Breast epithelium (tissue), 4 donors: ENCODE data around the gene TMEM250. TPM values are rescaled to one million over a fixed set of nuclear protein-coding genes. Genes with fewer than 3 reads are reported as not detected.

Experiments used
- DNase-seq, 2 donors: peaks; one replicate each; pipeline ENCODE4 v3.0.0-alpha.2; 2019; ENCODE audit warnings: low spot score in 2 of 2
- H3K27ac ChIP-seq, 2 donors: fragments of 200-600 bp; sonication (generic) in 1 of 2; one replicate each; pipeline ENCODE4 v1.5.1; 2016 to 2019; ENCODE audit warnings: mild to moderate bottlenecking in 1 of 2
- H3K27me3 ChIP-seq, 2 donors: fragments of 200-600 bp; sonication (generic) in 1 of 2; one replicate each; pipeline versions ENCODE4 v1.5.1 to v1.6.0; 2017 to 2019; ENCODE audit warnings: control low read depth in 1 of 2, mild to moderate bottlenecking in 1 of 2
- H3K36me3 ChIP-seq: fragments of 200-600 bp; one replicate; pipeline ENCODE4 v1.5.1; 2019
- H3K4me1 ChIP-seq, 2 donors: fragments of 200-600 bp; sonication (generic); one replicate each; pipeline ENCODE4 v1.5.1; 2016 to 2019; ENCODE audit warnings: control low read depth in 1 of 2
- H3K4me3 ChIP-seq, 3 donors: fragments of 200-600 bp; sonication (generic); 1 replicate in 2 of 3; 2 replicates in 1 of 3; pipeline ENCODE4 v1.5.1; 2016 to 2019; ENCODE audit warnings: mild to moderate bottlenecking in 3 of 3, moderate library complexity in 2 of 3
- H3K9me3 ChIP-seq, 2 donors: fragments of 200-600 bp; sonication (generic) in 1 of 2; one replicate each; pipeline ENCODE4 v1.5.1; 2016 to 2019; ENCODE audit warnings: control low read depth in 1 of 2
- POLR2A ChIP-seq: fragments of 450-650 bp; IDR thresholded peaks from one replicate; pipeline ENCODE4 v1.6.1; 2016; ENCODE audit warnings: antibody characterized with exemption, mild to moderate bottlenecking, moderate library complexity
- POLR2AphosphoS5 ChIP-seq, 3 donors: sonication (generic); formaldehyde crosslinking; IDR thresholded peaks; one replicate each; pipeline ENCODE4 v1.6.1; 2017; ENCODE audit warnings: antibody characterized with exemption in 3 of 3
- intact Hi-C: fragments of 100-400 bp; cut with DNase I; formaldehyde crosslinking; loops from one replicate; pipeline ENCODE4 v1.15.1; 2023; ENCODE audit warnings: low total_unique reads
- total RNA-seq, 3 donors: library from RNA; depleted of rRNA; stranded (reverse); fragments of >200 nt; gene quantifications; one replicate each; pipeline ENCODE4 v1.1.0, GENCODE V29; 2016
- TF ChIP-seq, protein P1 (sequence below), 3 donors: fragments of 450-650 bp; IDR thresholded peaks; one replicate each; pipeline ENCODE4 v1.5.1; 2016 to 2017; ENCODE audit warnings: antibody characterized with exemption in 3 of 3, mild to moderate bottlenecking in 3 of 3, moderate library complexity in 3 of 3

The TMEM250 gene
- total RNA-seq, 3 donors from 2014 or later: 24.9 to 29.5 (median 26.1) TPM

DNA sequence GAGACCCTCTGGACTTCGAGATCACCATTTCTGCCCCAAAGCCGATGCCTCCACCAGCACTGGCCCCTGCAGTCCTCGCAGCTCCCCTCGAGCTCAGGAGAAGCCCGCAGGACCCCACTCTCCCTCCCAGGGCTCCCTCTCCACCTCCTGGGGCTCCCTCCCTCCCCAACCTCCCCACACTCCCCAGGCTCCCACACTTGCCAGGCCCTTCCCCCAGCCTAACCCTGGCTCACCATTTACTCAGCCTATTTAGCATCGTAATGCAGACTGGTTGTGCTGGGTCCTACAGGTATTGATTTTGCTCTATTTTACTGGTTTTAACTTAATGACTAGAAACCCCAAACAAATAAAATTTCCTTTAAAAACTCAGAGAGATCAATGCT lies 23.7 kb upstream of the TMEM250 start:
- Histone ChIP-seq H3K27me3 (peaks cover 0 to 52% of the 10 kb centered on the region in 2 donors), H3K9me3 (no peaks in the 10 kb centered on the region), H3K4me3 (no peak overlapping the region), H3K4me1 (peaks cover 0 to 6% of the 10 kb centered on the region in 2 donors), H3K27ac (no peak overlapping the region), H3K36me3 (no peaks in the 10 kb centered on the region)
- DNase-seq: no peak
- TF ChIP-seq POLR2AphosphoS5 (IDR thresholded peaks at IDR 0.05): no peak
- TF ChIP-seq, protein P1, sequence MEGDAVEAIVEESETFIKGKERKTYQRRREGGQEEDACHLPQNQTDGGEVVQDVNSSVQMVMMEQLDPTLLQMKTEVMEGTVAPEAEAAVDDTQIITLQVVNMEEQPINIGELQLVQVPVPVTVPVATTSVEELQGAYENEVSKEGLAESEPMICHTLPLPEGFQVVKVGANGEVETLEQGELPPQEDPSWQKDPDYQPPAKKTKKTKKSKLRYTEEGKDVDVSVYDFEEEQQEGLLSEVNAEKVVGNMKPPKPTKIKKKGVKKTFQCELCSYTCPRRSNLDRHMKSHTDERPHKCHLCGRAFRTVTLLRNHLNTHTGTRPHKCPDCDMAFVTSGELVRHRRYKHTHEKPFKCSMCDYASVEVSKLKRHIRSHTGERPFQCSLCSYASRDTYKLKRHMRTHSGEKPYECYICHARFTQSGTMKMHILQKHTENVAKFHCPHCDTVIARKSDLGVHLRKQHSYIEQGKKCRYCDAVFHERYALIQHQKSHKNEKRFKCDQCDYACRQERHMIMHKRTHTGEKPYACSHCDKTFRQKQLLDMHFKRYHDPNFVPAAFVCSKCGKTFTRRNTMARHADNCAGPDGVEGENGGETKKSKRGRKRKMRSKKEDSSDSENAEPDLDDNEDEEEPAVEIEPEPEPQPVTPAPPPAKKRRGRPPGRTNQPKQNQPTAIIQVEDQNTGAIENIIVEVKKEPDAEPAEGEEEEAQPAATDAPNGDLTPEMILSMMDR (IDR thresholded peaks at IDR 0.05): no peak
- TF ChIP-seq POLR2A: no peak
- intact Hi-C loops: no loop called here

DNA sequence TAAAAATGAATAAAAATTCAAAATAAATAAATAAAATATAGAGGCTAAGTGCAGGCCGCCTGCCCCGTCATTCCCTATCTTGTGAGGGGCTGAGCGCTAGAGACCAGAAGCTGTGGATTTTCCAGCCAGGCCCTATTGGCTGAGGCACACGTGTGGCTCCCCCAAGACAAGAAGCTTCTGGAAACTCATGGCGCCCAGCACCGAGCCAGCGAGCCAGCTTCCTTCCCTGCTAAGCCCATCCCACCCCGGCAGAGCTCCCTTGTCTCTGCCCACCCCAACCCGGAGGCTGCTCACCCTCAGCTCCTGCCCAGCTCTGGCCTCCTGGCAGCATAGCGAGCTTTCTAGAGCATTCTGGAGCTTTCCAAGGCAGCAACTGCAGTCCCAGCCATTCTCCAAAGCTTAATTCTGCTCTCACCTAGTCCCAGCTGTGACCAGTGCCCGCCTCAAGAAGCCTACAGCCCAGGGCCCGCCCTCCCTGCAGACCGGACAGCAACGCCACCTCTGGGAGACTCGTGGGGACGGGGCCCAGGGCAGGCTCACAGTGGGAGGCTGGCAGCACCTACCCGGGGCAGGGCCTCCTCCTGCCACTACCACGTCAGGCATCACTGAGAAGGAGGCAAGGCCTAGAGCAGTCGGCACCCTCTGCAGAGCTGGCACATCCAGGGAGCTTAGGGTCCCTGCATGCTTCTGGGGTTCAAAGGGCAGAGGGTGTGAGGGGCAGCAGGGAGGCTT lies 23.2 kb upstream of the TMEM250 start:
- no peak overlapping the region for H3K27ac ChIP-seq
- DNase-seq: no peak
- no peaks in the 10 kb centered on the region for H3K9me3 ChIP-seq
- TF ChIP-seq, protein P1 (IDR thresholded peaks at IDR 0.05): no peak
- no peak for TF ChIP-seq POLR2A
- TF ChIP-seq POLR2AphosphoS5 (IDR thresholded peaks at IDR 0.05): no peak
- intact Hi-C loops: no loop called here
- H3K27me3 ChIP-seq: peaks cover 0 to 52% of the 10 kb centered on the region in 2 donors
- H3K4me3 ChIP-seq: no peak overlapping the region
- no peaks in the 10 kb centered on the region for H3K36me3 ChIP-seq
- H3K4me1 ChIP-seq: peaks cover 0 to 6% of the 10 kb centered on the region in 2 donors

DNA sequence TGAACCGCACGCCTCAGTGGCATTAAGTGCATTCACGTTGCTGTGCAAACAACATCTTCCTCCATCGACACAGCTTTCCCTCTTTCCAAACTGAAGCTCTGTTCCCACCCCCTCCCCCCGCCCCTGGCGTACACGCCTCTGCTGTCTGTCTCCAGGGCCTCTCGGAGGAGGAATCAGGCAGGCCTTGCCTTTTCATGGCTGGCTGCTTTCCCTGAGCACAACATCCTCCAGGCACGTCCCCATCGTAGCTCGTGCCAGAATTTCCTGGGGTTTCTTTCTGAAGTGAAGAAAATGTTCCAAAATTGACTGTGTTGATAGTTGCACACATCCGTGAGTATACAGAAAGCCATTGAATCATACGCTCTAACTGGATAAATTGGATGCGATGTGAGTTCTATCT lies 22.3 kb upstream of the TMEM250 start:
- Histone ChIP-seq H3K4me1 (peaks cover 0 to 6% of the 10 kb centered on the region in 2 donors), H3K27me3 (peaks cover 0 to 53% of the 10 kb centered on the region in 2 donors), H3K4me3 (no peak overlapping the region), H3K27ac (peak overlapping the region; percentile 26 to 49), H3K36me3 (no peaks in the 10 kb centered on the region), H3K9me3 (no peaks in the 10 kb centered on the region)
- intact Hi-C loops: no loop called here
- TF ChIP-seq POLR2A (no peak), POLR2AphosphoS5 (IDR thresholded peaks at IDR 0.05) (no peak)
- TF ChIP-seq, protein P1 (IDR thresholded peaks at IDR 0.05): no peak
- DNase-seq: peak in 1 of 2 donors; percentile 63

DNA sequence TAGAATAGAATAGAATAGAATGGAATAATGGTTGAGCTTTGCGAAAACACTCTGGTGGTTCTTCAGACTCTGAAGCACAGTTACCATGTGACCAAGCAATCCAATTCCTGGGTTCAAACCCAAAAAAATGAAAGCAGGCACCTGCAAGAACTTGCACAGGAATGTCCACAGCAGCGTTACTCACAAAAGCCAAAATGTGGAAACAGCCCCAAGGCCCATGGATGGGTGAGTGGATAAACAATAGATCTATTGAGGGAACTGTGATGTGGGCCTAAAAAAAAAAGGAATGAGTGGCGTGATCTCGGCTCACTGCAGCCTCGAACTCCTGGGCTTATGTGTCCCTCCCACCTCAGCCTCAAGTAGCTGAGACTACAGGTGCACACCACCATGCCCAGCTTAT lies 21.4 kb upstream of the TMEM250 start:
- Histone ChIP-seq H3K27me3 (peaks cover 0 to 53% of the 10 kb centered on the region in 2 donors), H3K27ac (peak overlapping the region; percentile 26 to 49)
- intact Hi-C loops: no loop called here

DNA sequence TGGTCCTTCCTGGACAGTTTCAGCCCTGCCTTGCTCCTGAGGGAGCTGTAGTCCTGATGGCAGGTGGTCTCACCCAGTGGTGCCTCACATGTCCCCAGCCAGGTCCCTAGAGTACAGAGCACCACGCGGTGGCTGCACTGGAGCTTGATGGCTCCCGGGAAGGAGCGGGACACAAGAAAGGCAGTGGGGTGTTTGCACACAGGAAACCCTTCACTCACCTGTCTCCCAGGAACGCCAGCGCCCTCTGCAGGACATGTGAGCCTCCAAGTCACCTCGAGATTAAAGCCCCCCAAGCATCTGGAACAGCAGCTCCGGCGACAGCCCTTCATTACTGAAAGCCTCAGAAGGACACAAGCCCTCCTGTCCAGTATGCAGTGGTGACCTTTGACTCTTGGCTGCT lies 19.9 kb upstream of the TMEM250 start:
- Histone ChIP-seq H3K27me3 (peaks cover 2 to 53% of the 10 kb centered on the region in 2 donors), H3K9me3 (no peaks in the 10 kb centered on the region), H3K4me1 (peaks cover 0 to 6% of the 10 kb centered on the region in 2 donors), H3K27ac (peak overlapping the region in 1 of 2 donors; percentile 1), H3K36me3 (no peaks in the 10 kb centered on the region), H3K4me3 (no peak overlapping the region)
- no peak for DNase-seq
- intact Hi-C loops: no loop called here
- TF ChIP-seq POLR2AphosphoS5 (IDR thresholded peaks at IDR 0.05) (no peak), POLR2A (no peak)
- TF ChIP-seq, protein P1 (IDR thresholded peaks at IDR 0.05): no peak

More for the DNA sequence above, 21.4 kb upstream of the TMEM250 start:
- TF ChIP-seq POLR2A (no peak), POLR2AphosphoS5 (IDR thresholded peaks at IDR 0.05) (no peak)
- TF ChIP-seq, protein P1 (IDR thresholded peaks at IDR 0.05): no peak
- H3K9me3 ChIP-seq: no peaks in the 10 kb centered on the region
- peaks cover 0 to 6% of the 10 kb centered on the region in 2 donors for H3K4me1 ChIP-seq
- no peak overlapping the region for H3K4me3 ChIP-seq
- peak in 1 of 2 donors; percentile 82 for DNase-seq
- no peaks in the 10 kb centered on the region for H3K36me3 ChIP-seq
